GM18861 (cell line): ENCODE measurements around the gene FXYD7.
"Not testable (repeated sequence)": the region's sequence is repeated elsewhere in the genome, so short reads cannot be mapped to it uniquely, and the experiment has no call there.

Source experiments
- ATAC-seq: cut with Tn5 transposase; IDR thresholded peaks from one replicate; pipeline ENCODE4 v1.9.1; 2021; ENCODE audit not compliant: unreplicated experiment

FXYD7 gene, protein sequence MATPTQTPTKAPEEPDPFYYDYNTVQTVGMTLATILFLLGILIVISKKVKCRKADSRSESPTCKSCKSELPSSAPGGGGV

GRCh38 chr19:35143231-35143715, at the start of gene FXYD7:
TSS of gene FXYD7 (plus strand) at chr19:35143255. CDS start at chr19:35143334, 79 bp downstream.
- ATAC-seq: no peak

- ATAC-seq: no peak
These were observed 49.6 kb upstream of the FXYD7 start for GRCh38 chr19:35093430-35093829.

- no peak for ATAC-seq
These were observed 49.0 kb upstream of the FXYD7 start for GRCh38 chr19:35093941-35094647.

GRCh38 chr19:35094656-35095055, 48.4 kb upstream of the FXYD7 start:
- no peak for ATAC-seq

DNA sequence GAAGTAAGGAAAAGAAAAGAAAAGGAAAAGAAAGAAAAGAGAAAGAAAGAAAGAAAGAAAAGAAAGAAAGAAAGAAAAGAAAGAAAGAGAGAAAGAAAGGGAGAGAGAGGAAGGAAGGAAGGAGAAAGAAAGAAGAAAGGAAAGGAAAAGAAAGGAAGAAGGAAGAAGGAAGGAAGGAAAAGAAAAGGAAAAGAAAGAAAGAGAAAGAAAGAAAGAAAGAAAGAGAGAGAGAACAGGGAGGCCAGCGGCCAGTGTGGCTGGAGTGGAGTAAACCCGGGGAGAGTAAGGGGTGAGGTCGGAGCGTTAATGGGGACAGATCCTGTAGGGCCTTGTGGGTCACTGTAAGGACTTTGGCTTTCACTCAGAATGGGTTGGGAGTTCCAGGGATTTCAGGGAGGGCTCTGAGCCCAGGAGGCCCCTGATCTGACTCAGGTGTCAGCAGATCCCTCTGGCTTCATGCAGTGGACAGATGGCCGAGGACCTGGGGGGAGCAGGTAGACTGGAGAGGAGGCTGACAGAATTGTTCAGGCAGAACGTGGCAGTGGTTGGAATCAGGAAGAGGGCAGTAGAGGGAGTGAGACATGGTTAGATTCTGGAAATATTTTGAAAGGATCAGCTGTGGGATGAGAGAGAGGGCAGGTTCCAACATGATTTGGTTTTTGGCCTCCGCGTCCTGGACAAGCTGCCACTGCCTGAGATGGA, 47.2 kb upstream of the FXYD7 start:
- no peak for ATAC-seq

DNA sequence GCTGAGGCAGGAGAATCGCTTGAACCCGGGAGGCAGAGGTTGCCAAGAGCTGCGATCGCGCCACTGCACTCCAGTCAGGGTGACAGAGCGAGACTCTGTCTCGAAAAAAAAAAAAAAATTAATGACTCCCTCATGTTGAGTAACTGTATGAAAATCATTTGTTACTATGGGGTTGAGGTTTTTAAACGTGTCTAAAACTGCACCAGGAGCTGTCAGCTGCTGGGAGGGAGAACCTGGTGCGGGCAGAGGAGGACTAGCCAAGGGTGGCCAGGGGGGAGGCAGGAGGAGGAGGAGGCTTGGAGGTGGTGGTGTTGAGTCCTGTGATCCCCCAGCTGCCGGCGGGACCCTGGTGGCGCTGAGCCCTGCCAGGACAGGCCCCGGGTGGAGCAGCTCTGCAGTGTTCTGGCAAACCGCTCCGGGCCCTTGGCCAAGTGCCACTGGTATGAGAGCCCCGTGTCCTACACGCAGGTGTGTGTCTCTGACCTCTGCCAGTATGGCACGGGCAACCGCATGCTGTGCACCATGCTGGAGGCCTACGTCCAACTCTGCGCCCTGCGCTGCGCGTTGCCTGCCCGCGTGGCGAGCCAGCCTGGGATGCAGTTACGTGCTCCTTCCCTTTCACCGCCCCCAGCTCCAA, 44.5 kb upstream of the FXYD7 start:
- no peak for ATAC-seq

GRCh38 chr19:35099155-35099896, 43.7 kb upstream of the FXYD7 start:
- no peak for ATAC-seq

- no peak for ATAC-seq
These were observed 43.2 kb upstream of the FXYD7 start for GRCh38 chr19:35099897-35100275.

DNA sequence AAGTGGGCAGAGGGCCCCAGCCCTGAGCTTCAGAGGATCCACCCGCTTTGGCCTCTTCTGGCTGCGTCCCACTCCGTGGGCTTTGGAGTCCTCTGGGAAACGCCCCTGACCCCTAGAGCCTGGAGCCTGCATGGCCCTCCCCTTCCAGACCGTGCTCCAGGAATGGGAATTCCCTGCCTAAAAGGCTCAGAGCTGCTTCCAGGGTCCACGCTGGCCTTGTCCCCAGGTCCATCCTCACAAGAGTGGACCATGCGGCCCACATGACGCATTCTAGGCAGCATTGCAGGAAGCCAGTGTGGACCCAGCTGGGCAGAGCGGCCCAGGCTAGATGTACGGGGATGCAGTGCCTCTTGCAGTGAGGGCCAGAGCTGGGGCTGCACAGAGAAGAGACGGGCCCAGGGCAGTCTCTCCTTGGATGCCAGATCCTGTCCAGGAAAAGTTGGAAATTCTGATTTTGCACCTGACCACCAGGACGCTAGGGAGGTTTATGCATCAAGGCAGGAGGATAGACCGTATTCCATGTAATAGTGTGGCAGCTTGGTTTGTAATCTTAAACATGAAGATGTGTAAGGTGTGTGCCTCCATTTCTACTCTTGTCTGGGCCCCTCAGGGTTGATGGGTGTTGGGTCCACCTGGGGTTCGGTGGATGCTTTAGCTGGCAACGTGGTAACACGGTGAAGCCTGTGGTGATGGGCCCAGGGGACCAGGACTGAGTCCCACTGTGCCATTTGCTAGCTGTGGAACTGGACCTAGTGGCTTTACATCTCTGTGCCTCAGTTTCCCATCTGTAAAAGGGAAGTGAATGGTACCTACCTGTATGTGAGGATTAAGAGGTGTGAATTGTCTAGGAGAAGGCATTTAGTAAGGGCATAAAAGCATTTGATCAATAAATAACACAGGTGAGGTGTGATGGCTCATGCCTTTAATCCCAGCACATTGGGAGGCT, 42.2 kb upstream of the FXYD7 start:
- ATAC-seq: no peak

GRCh38 chr19:35101949-35102348, 41.1 kb upstream of the FXYD7 start:
- ATAC-seq: not testable (repeated sequence)

DNA sequence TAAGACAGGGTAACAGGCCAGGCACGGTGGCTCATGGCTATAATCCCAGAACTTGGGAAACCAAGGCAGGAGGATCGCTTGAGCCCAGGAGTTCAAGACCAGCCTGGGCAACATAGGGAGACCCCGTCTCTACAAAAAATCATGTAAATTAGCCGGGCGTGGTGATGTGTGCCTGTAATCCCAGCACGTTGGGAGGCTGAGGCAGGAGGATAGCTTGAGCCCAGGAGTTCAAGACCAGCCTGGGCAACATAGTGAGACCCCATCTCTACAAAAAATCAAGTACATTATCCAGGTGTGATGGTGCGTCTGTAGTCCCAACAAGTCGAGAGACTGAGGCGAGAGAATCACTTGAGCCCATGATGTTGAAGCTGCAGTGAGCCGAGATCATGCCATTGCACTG, 39.4 kb upstream of the FXYD7 start:
- ATAC-seq: not testable (repeated sequence)

- no peak for ATAC-seq
These were observed 38.7 kb upstream of the FXYD7 start for GRCh38 chr19:35104361-35104760.

GRCh38 chr19:35105047-35105410, 38.0 kb upstream of the FXYD7 start:
- ATAC-seq: no peak

GRCh38 chr19:35105411-35106290, 37.4 kb upstream of the FXYD7 start:
- no peak for ATAC-seq

DNA sequence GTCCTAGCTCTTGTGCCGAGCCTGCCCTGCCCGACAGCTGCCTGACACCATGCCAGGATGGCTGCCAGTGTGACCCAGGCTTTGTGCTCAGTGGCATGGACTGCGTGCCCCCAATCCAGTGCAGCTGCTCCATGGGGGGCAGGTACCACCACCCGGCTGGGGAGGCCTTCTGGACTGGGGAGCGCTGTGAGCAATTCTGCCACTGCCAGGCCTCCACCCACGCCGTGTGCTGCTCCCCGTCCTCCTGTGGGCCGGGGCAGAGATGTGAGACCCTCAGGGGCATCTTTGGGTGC, 36.8 kb upstream of the FXYD7 start:
- ATAC-seq: no peak

DNA sequence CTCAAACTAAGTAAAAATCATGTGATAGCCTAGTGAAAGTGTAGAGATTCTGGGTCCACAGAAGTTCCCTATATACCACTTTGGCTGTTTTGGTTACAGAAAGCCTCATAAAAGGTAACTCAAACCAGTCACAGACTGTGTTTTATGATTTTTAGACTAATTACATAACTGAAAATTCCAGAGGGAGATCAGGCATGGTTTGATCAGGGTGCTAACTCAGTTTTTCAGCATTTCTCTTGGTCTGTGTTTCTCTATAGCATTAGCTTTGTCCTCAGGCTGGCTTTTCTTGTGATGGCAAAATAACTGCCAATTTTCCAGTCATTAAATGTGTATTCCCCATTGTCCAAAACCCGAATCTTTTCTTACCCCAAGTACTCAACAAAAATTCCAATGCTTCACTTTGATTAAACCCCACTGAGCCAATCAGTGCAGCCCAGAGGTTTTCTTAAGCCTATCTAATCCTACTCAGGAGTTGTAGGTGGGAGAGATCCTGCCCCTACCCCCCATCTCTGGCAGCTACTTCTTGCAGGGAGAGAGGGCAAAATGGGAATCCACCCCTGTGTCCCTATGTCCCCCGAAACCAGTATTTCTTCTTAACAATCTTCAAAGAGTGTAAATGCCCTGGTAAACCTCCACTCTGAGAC, 36.0 kb upstream of the FXYD7 start:
- no peak for ATAC-seq

DNA sequence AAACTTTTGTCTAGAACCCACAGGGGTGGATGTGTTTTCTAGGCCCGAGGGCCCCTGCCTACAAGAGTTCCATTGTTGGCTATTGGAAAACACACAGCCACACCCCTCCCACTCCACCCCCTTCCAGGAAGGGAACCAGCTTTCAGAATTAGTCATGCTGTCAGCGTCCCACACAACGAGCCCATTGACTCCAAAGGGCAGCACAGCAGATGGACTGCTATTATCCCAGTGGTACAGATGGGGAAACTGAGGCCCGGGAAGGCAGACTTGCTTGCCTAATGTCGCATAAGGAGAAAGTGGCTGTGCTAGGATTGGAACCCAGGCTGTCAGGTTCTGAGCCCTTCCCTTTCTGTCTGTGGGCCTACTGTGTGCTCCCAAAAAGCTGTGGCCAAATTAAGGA, 35.5 kb upstream of the FXYD7 start:
- no peak for ATAC-seq

- ATAC-seq: no peak
These were observed 34.3 kb upstream of the FXYD7 start for GRCh38 chr19:35108730-35109129.
